ENCODE measurements around the gene NUP210. TPM values are rescaled to one million over a fixed set of nuclear protein-coding genes. Genes with fewer than 3 reads are reported as not detected.
A peak's percentile ranks its signal among the peaks of the same experiment; 100 is the strongest.
"Not testable (repeated sequence)": the region's sequence is repeated elsewhere in the genome, so short reads cannot be mapped to it uniquely, and the experiment has no call there.

Gene NUP210
- total RNA-seq, 4 donors from 2014 or later, result 11.6 to 81.7 (median 29.8) TPM

- no peaks in the 10 kb centered on the region for H3K9me3 ChIP-seq
- H3K4me1 ChIP-seq, result no peaks in the 10 kb centered on the region
- no peak overlapping the region for H3K4me3 ChIP-seq
- no peak overlapping the region for H3K27ac ChIP-seq
- no peaks in the 10 kb centered on the region for H3K36me3 ChIP-seq
- no peak for DNase-seq
- no peak for TF ChIP-seq POLR2A (IDR thresholded peaks at IDR 0.05)
- TF ChIP-seq CTCF (IDR thresholded peaks at IDR 0.05), result no peak
- no peaks in the 10 kb centered on the region for H3K27me3 ChIP-seq
These were observed 13.8 kb upstream of the NUP210 start for GRCh38 chr3:13433912-13434311.

- Histone ChIP-seq H3K4me3 (no peak overlapping the region), H3K4me1 (no peaks in the 10 kb centered on the region), H3K36me3 (no peaks in the 10 kb centered on the region), H3K27me3 (no peaks in the 10 kb centered on the region), H3K9me3 (no peaks in the 10 kb centered on the region), H3K27ac (no peak overlapping the region)
- no peak for TF ChIP-seq CTCF (IDR thresholded peaks at IDR 0.05)
- no peak for TF ChIP-seq POLR2A (IDR thresholded peaks at IDR 0.05)
- no peak for DNase-seq
These were observed 12.0 kb upstream of the NUP210 start for GRCh38 chr3:13432093-13432492.

GRCh38 chr3:13430411-13430875 is 10.3 kb upstream of the NUP210 start:
- H3K27me3 ChIP-seq, H3K9me3 ChIP-seq, H3K27ac ChIP-seq, H3K4me1 ChIP-seq, H3K36me3 ChIP-seq, H3K4me3 ChIP-seq, DNase-seq: not testable (repeated sequence)

- Histone ChIP-seq H3K4me1 (no peaks in the 10 kb centered on the region), H3K27ac (no peak overlapping the region), H3K27me3 (no peaks in the 10 kb centered on the region), H3K4me3 (no peak overlapping the region), H3K9me3 (no peaks in the 10 kb centered on the region), H3K36me3 (no peaks in the 10 kb centered on the region)
- DNase-seq, result no peak
- TF ChIP-seq POLR2A (IDR thresholded peaks at IDR 0.05) (no peak), CTCF (IDR thresholded peaks at IDR 0.05) (no peak)
These were observed 9.6 kb upstream of the NUP210 start for GRCh38 chr3:13429631-13430291.

GRCh38 chr3:13428678-13429077 is 8.6 kb upstream of the NUP210 start:
- H3K4me1 ChIP-seq, H3K4me3 ChIP-seq, H3K27me3 ChIP-seq, DNase-seq, H3K9me3 ChIP-seq, H3K36me3 ChIP-seq: not testable (repeated sequence)
- peak overlapping the region in 1 of 4 donors; percentile 5 for H3K27ac ChIP-seq

GRCh38 chr3:13427662-13428603 is 7.8 kb upstream of the NUP210 start:
- peak in 2 of 3 donors; percentile 57 to 62 for DNase-seq
- Histone ChIP-seq H3K27me3 (no peaks in the 10 kb centered on the region), H3K4me1 (peaks cover 0 to 7% (median 0%) of the 10 kb centered on the region in 4 donors), H3K36me3 (no peaks in the 10 kb centered on the region), H3K9me3 (no peaks in the 10 kb centered on the region), H3K4me3 (no peak overlapping the region), H3K27ac (peak overlapping the region in 1 of 4 donors; percentile 5)
- TF ChIP-seq CTCF (IDR thresholded peaks at IDR 0.05), result no peak
- TF ChIP-seq POLR2A (IDR thresholded peaks at IDR 0.05), result no peak
